Measurements from ENCODE around the gene CYP19A1.
A peak's percentile ranks its signal among the peaks of the same experiment; 100 is the strongest.

CYP19A1 gene

GRCh38 chr15:51252671-51253070 lies 85.7 kb downstream of the CYP19A1 start:
- peak; percentile 70 for DNase-seq

GRCh38 chr15:51251556-51251955 lies 86.8 kb downstream of the CYP19A1 start:
- no peak for DNase-seq

- DNase-seq: no peak
Measured at GRCh38 chr15:51250217-51251011, 88.0 kb downstream of the CYP19A1 start.

- no peak for DNase-seq
Measured at GRCh38 chr15:51245628-51246027, 92.8 kb downstream of the CYP19A1 start.

GRCh38 chr15:51244423-51244869 lies 94.0 kb downstream of the CYP19A1 start:
- peak; percentile 95 for DNase-seq

GRCh38 chr15:51243774-51244173 lies 94.6 kb downstream of the CYP19A1 start:
- DNase-seq: peak; percentile 35

GRCh38 chr15:51240066-51240465 lies 98.3 kb downstream of the CYP19A1 start:
- DNase-seq: no peak

- no peak for DNase-seq
Measured at GRCh38 chr15:51237816-51238215, 100.6 kb downstream of the CYP19A1 start.

- peak; percentile 23 for DNase-seq
Measured at GRCh38 chr15:51234176-51234927, 104.0 kb downstream of the CYP19A1 start.

GRCh38 chr15:51232581-51232980 lies 105.8 kb downstream of the CYP19A1 start:
- DNase-seq: no peak

- peak; percentile 63 for DNase-seq
Measured at GRCh38 chr15:51229907-51230330, 108.5 kb downstream of the CYP19A1 start.

- peak; percentile 85 for DNase-seq
Measured at GRCh38 chr15:51227940-51228732, 110.3 kb downstream of the CYP19A1 start.

- DNase-seq: peak; percentile 67
Measured at GRCh38 chr15:51226576-51227210, 111.7 kb downstream of the CYP19A1 start.

GRCh38 chr15:51224428-51224827 lies 114.0 kb downstream of the CYP19A1 start:
- DNase-seq: no peak

- DNase-seq: peak; percentile 81
Measured at GRCh38 chr15:51223771-51224229, 114.6 kb downstream of the CYP19A1 start.

- no peak for DNase-seq
Measured at GRCh38 chr15:51218299-51218938, 120.0 kb downstream of the CYP19A1 start.

- no peak for DNase-seq
Measured at GRCh38 chr15:51212909-51213308, 125.5 kb downstream of the CYP19A1 start.

- no peak for DNase-seq
Measured at GRCh38 chr15:51212239-51212638, 126.2 kb downstream of the CYP19A1 start.

GRCh38 chr15:51205050-51205975 lies 133.1 kb downstream of the CYP19A1 start:
- no peak for DNase-seq

GRCh38 chr15:51203797-51204196 lies 134.6 kb downstream of the CYP19A1 start:
- DNase-seq: peak; percentile 51

GRCh38 chr15:51202783-51203182 lies 135.6 kb downstream of the CYP19A1 start:
- peak; percentile 83 for DNase-seq

Measured in suppressor macrophage treated with lipopolysaccharide for 4 hours (primary cell).